Ishikawa (cell line): ENCODE results near the gene TAC4.
A peak's percentile ranks its signal among the peaks of the same experiment; 100 is the strongest.

Source experiments
- CEBPB ChIP-seq: IDR thresholded peaks from 2 replicates; pipeline ENCODE4 v1.6.1; 2012
- CREB1 ChIP-seq: IDR thresholded peaks from 2 replicates; pipeline ENCODE4 v1.6.1; 2012; ENCODE audit warnings: low read depth
- EGR1 ChIP-seq: IDR thresholded peaks from 2 replicates; pipeline ENCODE4 v1.6.1; 2012
- EP300 ChIP-seq: IDR thresholded peaks from 2 replicates; pipeline ENCODE4 v1.6.1; 2012; ENCODE audit warnings: borderline replicate concordance
- FOXM1 ChIP-seq: IDR thresholded peaks from 2 replicates; pipeline ENCODE4 v1.6.1; 2012; ENCODE audit warnings: low read depth, borderline replicate concordance
- NFIC ChIP-seq: IDR thresholded peaks from 2 replicates; pipeline ENCODE4 v1.6.1; 2012
- RAD21 ChIP-seq: IDR thresholded peaks from 2 replicates; pipeline ENCODE4 v1.6.1; 2012; ENCODE audit warnings: low read depth
- REST ChIP-seq: IDR thresholded peaks from 2 replicates; pipeline ENCODE4 v1.6.1; 2012; ENCODE audit warnings: low read depth, mild to moderate bottlenecking
- TAF1 ChIP-seq: IDR thresholded peaks from 2 replicates; pipeline ENCODE4 v1.6.1; 2012; ENCODE audit warnings: low read depth, mild to moderate bottlenecking
- TCF12 ChIP-seq: IDR thresholded peaks from 2 replicates; pipeline ENCODE4 v1.6.1; 2012; ENCODE audit warnings: low read depth
- TEAD4 ChIP-seq: IDR thresholded peaks from 2 replicates; pipeline ENCODE4 v1.6.1; 2012
- USF1 ChIP-seq: IDR thresholded peaks from 2 replicates; pipeline ENCODE4 v1.6.1; 2012
- YY1 ChIP-seq: IDR thresholded peaks from 2 replicates; pipeline ENCODE4 v1.6.1; 2012; ENCODE audit warnings: low read depth
- ZBTB7A ChIP-seq: IDR thresholded peaks from 2 replicates; pipeline ENCODE4 v1.6.1; 2012; ENCODE audit warnings: low read depth
- TF ChIP-seq, protein P1 (sequence below): IDR thresholded peaks from 2 replicates; pipeline ENCODE4 v1.6.1; 2012

The TAC4 gene

DNA sequence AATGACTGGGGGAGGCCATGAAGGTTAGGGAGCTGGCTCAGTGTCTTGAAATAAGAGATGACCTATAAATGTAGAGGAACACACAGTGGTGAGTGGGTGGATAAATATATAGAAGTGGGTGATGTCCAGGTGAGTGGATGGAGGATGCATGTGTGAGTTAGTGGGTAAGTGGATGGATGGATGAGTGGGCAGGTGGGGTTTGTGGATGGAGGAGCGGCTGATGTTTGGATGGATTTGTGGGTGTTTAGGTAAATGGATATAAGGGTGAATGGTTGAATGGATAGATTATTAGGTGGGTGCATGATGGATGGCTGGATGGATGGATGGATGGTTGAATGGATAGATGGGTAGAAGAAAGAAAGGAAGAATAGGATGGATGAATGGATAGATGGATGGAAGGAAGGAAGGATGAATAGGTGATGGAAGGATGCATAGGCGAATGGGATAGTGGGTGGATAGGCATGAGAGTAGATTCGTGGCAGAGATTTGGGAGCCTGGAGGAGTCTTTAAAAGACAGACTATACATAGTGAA is 19.1 kb upstream of the TAC4 start:
- TF ChIP-seq CEBPB (no peak), NFIC (no peak), ZBTB7A (no peak), RAD21 (no peak), TAF1 (no peak), CREB1 (no peak), TEAD4 (no peak), EGR1 (no peak), USF1 (no peak), TCF12 (no peak), REST (no peak), YY1 (no peak), EP300 (no peak), FOXM1 (no peak)
- TF ChIP-seq, protein P1, sequence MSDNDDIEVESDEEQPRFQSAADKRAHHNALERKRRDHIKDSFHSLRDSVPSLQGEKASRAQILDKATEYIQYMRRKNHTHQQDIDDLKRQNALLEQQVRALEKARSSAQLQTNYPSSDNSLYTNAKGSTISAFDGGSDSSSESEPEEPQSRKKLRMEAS, result no peak

GRCh38 chr17:49866019-49866380 is 18.1 kb upstream of the TAC4 start:
- TF ChIP-seq USF1 (no peak), TEAD4 (no peak), CREB1 (no peak), REST (no peak), TAF1 (no peak), ZBTB7A (no peak), TCF12 (no peak), CEBPB (no peak)
- TF ChIP-seq, protein P1, result no peak

DNA sequence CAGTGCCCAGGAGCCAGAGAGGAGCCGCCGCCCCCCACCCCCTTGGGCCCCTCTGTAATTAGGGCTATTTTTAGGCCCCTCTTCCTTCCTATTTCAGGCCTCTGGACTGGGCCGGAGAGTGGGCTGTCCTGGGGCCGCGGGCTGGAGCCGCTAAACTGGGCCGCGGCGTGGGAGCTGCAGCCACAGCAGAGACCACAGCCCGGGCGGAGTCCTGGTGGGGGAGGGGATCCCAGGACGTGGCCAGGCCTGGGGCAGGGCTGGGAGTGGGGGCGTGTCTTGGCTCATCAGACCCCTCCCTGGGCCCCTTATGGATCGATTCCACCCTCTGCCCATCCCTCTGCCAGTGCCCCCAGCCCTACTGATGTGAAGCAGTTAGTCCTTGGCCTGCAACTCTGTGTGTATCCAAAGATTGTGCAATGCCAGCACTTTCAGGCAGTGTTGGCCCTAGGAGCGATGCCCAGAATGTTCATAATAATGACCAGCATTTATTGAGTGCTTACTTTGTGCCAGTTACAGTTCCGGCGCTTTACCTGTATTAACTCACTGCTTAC is 15.0 kb upstream of the TAC4 start:
- TF ChIP-seq EGR1, result no peak
- TF ChIP-seq, protein P1, result no peak
- TF ChIP-seq CREB1, result no peak

- TF ChIP-seq TEAD4 (no peak), REST (no peak), EGR1 (peak; percentile 73), YY1 (no peak), RAD21 (peak; percentile 100), ZBTB7A (0 out of 2 replicates have a peak, but pooled peaks have one; percentile 48), NFIC (no peak), CREB1 (no peak), TCF12 (peak; percentile 22; the same call in 1 of the 2 replicates)
- TF ChIP-seq, protein P1, result no peak; the same call in 1 of the 2 replicates
Measured at GRCh38 chr17:49861150-49861884, 13.4 kb upstream of the TAC4 start.
